Measurements from ENCODE around the gene FBXO9.

Gene FBXO9

DNA sequence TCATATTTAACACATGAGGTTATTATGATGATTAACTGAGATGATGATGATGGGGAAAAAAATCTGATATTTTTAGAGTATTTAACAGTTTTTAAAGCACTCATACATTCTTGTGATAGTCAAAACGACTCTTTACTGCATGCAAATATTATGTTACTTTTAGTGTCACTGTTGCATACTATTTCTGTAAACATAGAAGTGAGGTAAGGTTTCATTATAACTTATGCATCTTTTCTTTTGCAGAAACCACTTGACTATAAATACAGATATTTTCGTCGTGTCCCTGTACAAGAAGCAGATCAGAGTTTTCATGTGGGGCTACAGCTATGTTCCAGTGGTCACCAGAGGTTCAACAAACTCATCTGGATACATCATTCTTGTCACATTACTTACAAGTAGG is 30.1 kb downstream of the FBXO9 start:
- DNase-seq (ENCODE audit: low read depth): no peak

DNA sequence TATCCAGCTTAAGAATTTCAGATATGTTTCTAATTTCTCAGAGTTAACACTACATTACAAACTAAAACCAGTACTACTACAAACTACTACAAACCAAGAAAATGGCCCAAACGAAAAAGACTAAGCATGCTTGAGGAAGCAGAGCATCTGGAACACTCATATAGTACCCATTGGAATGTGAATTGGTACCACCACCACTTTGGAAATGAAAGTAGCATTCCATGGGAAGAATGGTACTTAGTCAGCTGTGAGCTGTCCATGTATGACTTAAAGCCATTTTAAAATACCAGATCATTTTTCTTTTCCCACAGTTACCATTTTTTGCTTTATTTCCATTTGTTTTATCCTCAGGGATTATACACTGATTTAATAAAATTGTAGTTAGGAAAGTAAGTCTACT is 30.5 kb downstream of the FBXO9 start:
- no peak for DNase-seq (ENCODE audit: low read depth)

DNA sequence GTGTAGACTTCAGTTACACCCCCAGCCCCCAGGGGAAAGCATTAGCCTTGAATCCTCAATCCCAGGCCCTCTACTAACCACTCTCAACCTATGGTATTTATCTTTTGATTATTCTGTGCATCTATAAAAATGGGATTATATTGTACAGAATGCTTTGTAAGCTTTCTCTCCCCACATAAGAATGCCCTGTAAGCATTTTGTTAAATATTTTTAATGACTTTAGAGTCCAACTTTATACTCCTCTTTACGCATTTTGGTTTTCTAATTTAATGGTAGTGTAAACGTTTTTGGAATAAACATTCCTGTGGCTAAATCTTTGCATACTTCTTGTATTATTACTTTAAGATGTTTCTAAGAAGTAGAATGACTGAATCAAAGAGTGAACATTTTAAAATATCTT is 35.4 kb downstream of the FBXO9 start:
- DNase-seq (ENCODE audit: low read depth): no peak

DNA sequence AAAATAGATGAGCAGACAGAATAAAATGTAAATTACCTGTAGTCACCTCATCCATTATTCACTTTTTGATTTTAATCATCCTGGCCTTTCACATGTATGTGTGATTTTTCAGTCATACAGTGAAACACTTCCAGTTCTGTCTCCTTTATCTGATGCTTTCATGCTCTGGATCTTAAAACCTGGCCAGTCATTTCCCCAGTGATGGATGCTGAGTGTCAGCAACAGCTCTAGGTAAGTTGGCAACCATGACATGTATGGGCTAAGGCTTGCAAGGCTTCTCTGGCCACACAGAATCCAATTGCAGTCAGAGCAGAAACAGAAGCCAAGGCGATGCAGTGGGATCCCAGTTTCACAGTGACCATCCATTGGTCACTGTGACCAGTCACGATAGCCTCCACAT is 35.8 kb downstream of the FBXO9 start:
- DNase-seq (ENCODE audit: low read depth): no peak

DNA sequence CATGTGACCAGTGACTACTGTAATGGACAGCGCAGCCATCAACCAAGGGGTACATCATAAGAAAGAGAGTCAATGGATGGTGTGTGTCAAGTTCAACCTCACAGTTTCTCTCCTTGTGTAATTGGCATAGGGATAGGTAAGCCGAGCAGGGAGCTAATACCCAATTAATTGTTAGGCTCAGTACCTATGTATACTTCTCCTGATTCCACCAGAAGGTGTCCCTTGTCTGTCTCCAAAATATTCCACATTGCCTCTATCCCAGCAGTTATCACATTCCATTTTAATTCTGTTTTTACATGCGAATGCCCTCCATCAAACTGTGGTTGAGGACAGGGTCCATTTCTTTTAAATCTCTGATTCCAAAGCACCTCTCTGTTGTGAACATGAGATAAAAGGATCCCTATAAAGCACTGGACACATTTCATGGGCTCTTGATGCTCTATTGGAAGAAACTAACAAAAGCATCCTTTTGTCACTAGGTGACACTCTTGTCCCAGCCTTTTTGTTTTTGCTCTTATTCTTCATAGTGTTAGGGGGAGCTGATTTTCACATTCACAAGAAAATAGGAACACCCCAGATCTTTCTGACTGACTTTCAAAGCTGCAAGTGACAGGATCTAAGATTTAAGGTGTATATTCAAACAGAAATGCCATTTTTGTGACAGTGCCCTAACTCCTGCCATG is 38.9 kb downstream of the FBXO9 start:
- no peak for DNase-seq (ENCODE audit: low read depth)

DNA sequence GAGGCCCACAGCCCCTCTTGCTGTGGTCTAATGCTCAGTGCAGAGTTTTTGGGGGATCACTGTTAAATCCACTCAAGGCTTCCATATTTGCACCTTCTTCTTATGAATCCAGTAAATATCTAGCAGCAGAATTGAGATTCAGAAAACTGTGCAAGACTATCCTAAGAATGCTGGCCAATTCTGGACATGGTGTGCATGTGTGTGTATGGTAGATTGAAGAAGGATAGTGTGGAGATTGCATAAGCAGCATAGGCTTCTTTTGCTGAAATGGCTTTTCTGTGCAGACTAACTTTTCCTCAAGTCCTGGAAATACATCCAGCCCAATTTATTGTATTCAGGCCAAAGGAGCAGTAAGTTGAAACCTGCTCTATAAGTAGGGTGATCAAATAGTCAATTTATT is 39.7 kb downstream of the FBXO9 start:
- no peak for DNase-seq (ENCODE audit: low read depth)

DNA sequence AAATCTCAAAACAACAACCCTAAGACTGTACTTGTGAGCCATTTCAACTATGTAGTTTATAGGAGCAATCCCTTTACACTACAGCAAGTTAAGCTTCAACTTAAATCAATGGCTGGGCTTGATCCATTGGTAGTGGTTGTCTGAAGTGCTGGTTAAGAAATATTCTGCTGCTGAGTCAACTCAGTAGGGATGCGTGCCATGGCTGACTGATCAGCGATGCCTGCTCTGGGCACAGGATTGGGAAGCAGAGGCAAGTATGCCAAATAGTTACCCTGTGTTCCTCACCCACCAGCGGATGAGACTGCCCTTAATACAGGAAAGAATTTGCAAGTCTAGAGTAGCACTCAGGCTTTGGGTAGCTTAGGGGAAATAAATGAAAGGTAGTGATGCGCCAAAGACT is 41.9 kb downstream of the FBXO9 start:
- no peak for DNase-seq (ENCODE audit: low read depth)

DNA sequence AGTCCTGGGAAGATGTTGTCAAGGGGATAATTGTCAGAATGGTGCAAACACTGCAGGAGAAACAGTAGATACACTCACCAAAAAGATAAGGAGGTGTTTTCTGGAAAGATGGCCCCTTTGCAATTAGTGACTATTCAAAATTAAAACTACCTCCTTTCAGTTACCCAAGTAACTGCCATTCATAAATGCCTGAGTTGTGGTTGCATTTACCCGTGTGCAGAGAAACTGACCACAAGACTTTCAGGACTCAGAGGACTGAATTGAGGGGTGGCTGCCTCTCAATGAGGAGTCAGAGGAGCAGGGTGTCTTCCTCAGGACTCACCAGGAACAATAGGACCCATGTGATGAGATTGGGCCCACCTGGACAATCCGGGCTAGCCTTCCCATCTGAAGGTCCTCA is 44.4 kb downstream of the FBXO9 start:
- DNase-seq (ENCODE audit: low read depth): no peak

DNA sequence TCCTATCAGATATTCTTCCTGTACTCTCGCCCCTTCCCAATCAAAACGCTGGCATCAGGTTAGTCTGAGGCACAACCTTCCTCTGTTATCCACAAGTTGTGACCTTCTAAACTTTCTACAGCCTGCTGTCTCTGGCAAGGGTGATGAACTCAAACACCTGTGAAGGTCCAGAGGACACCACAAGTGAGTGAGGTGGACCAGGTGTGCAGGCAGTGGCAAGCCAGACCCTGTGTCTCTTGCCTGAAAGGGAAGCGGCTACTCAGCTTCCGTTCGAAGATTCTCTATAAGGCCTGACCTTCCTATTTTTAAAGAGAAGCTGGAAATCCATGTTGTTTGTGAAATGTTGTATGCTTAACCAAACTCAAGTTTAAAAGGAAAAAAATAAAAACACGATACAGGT is 46.7 kb downstream of the FBXO9 start:
- no peak for DNase-seq (ENCODE audit: low read depth)

DNA sequence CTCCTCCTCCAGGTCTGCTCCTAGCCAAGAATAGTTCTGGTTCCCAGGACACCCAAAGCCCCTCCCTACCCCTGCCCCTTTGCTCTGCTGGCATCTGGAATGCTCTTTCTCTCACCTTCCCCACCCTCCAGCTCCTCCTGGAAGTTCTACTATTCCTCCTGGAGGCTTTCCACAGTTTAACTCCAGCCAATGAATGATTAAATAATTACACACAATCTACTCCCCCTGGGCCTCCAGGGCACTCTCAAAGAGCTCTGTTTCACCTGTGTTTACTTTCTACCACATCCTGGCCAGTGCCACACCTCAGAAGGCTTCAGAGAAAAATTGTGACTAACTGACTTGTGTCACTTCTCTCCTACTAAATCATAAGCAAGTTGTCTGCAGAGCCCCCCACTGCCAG is 47.2 kb downstream of the FBXO9 start:
- DNase-seq (ENCODE audit: low read depth): no peak

DNA sequence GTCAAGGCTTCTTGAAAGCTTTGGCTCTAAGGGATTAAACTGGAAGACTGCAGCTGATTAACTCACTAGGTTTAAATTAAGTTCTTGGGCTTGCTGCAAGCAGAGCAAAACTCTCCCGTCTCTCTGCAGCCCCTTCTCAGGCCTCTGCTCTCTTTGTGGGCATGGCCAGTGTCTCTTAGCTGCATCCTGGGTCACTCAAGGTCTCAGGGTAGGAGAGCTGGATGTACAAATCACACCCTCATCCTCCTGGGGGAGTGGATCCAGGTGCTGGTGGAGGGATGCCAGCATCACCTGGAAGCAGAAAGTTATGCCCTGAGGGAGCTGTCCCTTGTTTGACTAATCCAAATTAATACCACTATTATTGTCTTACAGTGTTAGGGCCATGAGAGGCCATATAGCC is 47.7 kb downstream of the FBXO9 start:
- no peak for DNase-seq (ENCODE audit: low read depth)

DNA sequence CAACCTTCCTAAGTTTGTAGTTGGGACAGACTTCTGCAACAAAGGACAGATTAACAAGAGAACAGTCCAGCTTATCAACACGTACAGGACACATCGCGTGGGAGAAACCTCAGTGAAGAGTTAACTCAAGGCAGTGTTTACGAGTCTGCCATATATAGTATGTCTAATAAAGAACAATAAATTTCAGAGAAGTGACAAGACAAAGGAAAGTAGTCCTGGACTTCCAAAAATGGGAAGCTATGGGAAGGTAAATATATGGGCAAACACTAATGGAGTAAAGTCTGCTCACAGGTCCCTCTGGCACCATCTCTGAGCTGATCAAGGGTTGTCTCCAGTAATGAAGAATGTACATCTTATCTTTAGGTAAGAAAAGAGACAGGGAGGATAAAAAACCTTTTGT is 48.5 kb downstream of the FBXO9 start:
- DNase-seq (ENCODE audit: low read depth): no peak

DNA sequence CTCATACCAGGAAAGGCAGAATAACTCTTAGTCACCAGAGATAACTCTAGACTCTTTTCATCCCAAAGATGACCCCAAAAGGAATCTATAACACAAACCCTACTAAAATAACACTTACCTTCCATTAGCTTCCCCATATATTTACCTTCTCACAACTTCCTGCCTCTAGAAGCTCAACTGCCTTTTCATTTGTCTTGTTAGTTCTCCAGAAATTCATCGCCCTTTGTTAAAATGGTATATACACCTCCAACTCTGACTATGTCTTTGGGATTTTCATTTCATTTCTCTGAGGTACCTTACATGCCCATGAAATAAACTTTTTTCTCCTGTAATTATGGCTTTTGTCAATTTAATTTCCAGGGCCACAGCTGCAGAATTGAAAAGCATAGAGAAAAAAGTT is 49.9 kb downstream of the FBXO9 start:
- DNase-seq (ENCODE audit: low read depth): no peak

DNA sequence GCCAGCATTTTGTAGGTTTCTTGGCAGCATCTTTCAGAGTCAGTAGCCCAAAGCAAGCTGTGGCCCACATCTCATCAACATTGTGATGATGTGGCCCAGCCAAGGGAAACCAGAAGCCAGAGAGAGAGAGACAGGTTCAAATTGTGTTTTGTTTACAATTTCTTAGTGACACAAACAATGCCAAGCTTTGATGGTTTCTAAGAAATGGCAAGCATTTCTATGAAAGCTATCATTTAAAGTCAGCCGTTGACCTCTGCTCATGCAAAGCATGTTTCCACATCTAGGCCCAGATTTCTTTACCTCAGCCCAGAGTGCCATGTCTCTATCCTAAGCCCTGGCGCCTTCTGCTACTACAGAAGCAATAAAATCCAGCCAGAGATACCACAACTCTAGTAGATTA is 50.5 kb downstream of the FBXO9 start:
- no peak for DNase-seq (ENCODE audit: low read depth)

DNA sequence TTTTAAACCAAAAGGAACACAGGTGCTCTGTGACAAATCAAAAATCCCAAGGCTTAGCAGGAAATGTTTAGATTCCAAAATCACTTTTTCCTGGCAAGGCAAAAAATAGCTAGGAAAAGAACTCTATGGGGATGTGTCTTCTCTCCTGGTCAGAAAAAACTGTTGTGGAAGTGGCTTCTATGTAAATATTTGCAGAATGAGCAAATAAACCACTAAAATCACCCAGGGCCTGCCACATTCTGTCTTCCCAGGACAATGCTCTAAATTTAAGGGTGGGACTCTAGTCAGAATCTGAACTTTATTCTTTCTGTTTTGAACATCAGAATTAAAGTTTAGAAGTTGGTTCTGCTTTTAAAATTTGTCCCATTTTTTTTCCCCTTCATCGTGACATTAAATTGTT is 54.1 kb downstream of the FBXO9 start:
- no peak for DNase-seq (ENCODE audit: low read depth)

DNA sequence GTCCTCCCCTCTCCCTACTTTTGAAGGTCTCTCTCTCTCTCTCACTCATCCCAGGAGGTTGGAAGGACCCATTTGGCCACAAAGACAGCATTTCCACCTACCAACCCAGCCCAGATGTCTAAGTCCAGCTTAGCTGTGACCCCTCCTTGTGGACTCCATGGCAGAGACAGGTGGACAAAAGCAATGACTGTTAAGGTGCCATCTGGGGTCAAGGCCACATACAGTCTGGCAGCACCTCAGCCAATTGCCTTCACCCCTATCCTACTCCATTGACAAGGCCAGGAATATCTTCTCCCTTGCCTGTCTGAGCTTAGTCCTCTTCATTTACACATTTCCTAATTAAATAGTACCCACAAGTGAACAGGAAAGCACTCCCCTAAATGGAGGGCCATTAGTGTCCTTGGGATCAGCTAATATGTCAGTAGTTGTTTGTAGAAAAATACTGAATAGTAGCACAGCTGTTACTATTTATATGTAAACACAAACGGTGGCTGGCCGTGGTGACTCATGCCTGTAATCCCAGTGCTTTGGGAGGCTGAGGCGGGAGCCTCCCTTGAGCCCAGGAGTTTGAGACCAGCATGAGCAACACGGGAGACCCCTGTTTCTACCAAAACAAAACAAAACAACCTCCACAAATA is 54.7 kb downstream of the FBXO9 start:
- DNase-seq (ENCODE audit: low read depth): no peak

DNA sequence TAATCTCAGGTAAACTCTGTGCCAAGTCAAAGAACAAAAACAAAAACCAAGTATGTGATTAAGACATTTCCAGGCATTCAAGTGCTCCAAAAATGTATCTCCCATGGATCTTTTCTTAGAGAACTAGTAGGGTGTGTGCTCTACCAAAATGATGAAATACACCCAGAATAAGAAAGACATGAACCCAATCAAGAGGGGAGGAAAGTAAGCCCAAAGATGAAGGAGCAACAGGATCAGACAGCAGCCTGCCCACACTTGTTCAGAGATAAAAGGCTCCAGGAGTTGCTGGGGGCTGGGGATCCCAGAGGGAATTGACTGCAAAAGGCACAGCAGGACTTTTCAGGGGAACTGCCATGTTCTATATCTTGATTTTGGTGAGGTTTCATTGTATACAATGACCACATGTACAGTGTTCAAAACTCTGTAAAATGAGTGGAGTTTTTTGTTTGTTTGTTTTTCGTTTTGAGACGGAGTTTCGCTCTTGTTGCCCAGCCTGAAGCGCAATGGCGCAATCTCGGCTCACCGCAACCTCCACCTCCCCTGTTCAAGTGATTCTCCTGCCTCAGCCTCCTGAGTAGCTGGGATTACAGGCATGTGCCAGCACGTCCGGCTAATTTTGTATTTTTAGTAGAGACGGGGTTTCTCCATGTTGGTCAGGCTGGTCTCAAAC is 59.1 kb downstream of the FBXO9 start:
- DNase-seq (ENCODE audit: low read depth): no peak

DNA sequence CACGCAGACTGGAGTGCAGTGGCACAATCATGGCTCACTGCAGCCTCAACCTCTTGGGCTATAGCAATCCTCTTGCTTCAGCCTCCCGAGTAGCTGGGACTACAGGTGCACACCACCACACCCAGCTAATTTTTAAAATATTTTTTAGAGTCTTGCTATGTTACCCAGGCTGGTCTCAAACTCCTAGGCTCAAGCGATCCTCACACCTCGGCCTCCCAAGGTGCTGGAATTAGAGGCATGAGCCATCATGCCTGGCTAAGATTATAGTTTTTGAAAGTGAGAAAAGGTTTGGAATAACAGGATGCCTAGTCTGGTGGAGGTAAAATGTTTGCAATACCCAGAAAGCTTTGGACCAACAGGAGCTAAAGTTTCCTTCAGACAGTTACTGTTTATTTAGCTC is 60.1 kb downstream of the FBXO9 start:
- no peak for DNase-seq (ENCODE audit: low read depth)

DNA sequence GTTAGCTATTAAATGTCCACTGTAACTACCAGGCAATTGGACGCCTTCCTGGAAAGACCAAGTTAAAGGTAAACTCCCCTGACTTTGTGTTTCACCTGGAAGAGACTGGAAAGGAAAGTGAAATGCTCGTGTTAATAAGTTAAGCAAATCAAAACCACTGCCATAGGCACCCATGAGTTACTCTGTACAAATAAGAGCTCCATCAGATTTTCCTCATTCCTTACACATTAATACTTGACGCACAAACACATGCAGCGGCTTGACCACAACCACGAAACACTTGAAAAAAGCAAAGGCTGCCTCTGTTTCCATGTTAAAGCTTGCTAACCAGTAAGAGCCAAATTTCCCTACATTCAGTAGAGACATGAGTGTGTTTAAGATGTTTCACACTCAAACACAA is 63.6 kb downstream of the FBXO9 start:
- DNase-seq (ENCODE audit: low read depth): no peak

DNA sequence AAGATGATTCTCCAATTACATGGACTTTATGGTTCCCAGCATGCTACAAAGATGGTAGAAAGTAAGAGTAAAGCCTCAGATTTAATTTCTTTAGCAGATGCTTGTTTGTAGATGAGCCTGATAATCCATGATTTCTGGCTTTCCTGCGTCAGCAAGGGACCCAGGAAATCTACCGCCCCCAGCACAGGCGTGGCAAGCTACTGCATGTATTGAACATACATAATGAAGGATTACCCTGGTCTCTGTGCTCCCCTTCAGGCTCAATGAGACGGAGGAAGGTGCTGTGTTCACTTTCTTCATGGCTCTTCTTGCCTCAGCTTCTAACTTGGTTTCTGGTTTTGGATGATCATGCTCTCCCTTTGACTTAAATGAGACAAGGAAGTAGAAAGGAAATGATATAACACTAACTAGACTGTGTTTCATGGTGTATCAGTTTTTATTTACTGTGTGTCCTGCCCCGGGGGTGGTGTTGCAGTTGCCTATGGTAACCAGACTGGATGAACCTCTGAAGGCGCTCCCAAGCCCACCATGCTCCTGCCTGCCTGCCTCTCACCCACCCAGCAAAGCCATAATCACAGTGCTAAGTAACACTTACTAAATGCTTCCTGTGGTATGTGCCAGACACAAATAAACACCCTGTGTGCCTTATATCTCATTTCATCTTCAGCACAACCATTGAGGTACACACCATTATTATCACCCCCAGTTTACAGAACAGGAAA is 65.5 kb downstream of the FBXO9 start:
- no peak for DNase-seq (ENCODE audit: low read depth)

DNA sequence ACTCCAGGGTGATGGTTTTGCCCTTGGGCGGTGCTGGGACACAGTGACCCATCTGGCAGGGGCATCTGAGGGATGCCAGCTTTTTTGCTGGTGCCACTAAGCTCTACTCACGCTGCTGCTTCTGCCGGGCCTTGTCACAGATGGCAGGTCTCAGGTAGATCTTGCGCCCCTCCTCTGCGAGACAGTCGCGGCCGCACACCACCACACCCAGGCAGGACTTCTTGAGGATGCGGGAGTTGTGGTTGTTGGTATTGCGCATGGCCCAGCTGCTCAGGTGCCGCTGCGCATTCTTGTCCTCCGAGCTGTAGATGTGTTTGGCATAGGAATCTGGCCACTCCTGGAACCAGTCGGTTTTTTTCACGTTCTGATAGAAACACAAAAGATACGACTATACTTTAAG is 68.8 kb downstream of the FBXO9 start:
- DNase-seq (ENCODE audit: low read depth): no peak

DNA sequence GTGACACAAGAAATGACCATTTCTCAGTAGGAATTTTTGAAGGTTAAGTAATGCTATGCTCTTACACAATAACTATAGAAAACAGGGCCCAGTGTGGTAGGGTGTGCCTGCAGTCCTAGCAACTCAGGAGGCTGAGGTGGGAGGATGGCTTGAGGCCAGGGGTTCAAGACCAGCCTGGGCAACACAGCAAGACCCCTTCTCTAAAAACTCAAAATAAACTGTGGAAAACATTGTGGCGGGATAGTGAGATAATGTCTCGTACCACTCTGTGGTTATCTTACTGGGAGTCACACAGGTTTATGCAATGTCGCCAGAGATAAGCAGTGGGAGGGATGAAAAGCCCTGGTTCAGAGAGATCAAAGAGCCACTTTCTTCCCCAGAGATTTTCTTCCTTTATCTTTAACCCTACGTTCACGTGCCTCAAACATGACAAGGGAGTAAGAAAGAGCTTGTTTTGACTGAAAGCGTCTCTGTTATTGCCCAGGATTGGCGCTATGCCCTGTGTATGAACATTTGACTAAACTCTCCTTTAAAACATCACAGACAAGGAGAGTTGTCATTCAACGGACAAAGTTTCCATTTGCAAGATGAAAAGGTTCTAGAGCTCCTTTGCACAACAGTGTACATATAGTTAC is 69.5 kb downstream of the FBXO9 start:
- no peak for DNase-seq (ENCODE audit: low read depth)
